Measurements from ENCODE around the gene KLHDC9. TPM values are rescaled to one million over a fixed set of nuclear protein-coding genes. Genes with fewer than 3 reads are reported as not detected.

Gene KLHDC9
- total and polyA plus RNA-seq, 9 of the 15 experiments (the other 6 are each of a cell fraction or from before 2014, with no cell fraction given) = not detected

GRCh38 chr1:161072751-161073449, 25.3 kb upstream of the KLHDC9 start:
- no TSS peak for BruUV-seq (replicated peaks)
- H3K9me3 ChIP-seq (replicated peaks; ENCODE audit: control insufficient read depth, insufficient read depth, low read depth, low read length) = no peaks in the 10 kb centered on the region
- no peak overlapping the region for H2AFZ ChIP-seq (ENCODE audit: low read depth, low read length)
- no peak overlapping the region for H3K27ac ChIP-seq (ENCODE audit: extremely low read depth, low read depth, low read length)
- H3K9ac ChIP-seq (ENCODE audit: insufficient read depth in 1 of 2, low read depth in 2 of 2, low read length in 2 of 2) = peak overlapping the region in 1 of 2 experiments; percentile 61; a peak in 1 of 4 replicates
- H3K4me1 ChIP-seq (replicated peaks in 1 of 2; ENCODE audit: control insufficient read depth in 2 of 2, insufficient read depth in 2 of 2, low read length in 2 of 2) = peaks cover 20 to 27% of the 10 kb centered on the region in 2 experiments
- H3K79me2 ChIP-seq (ENCODE audit: control insufficient read depth, insufficient read depth, low read length) = no peaks in the 10 kb centered on the region
- no peak for TF ChIP-seq CCNT2 (IDR thresholded peaks at IDR 0.05; ENCODE audit: borderline replicate concordance, extremely low read depth, insufficient read length, low read depth, low read length)
- H3K27me3 ChIP-seq (ENCODE audit: control insufficient read depth in 2 of 2, insufficient read depth in 2 of 2, low read length in 2 of 2) = no peaks in the 10 kb centered on the region
- in situ Hi-C loops (cut with MboI) = no loop called here
- no peaks in the 10 kb centered on the region for H3K9me1 ChIP-seq (ENCODE audit: control insufficient read depth, insufficient read depth, low read length)
- POLR2A ChIA-PET = interaction anchor here (0.8 to 1.1 kb wide), 3 partner anchors 26 to 60 kb away, joined by 3 to 6 read pairs (median 3); partner anchors contain the start of gene DEDD
- no peaks in the 10 kb centered on the region for H3K36me3 ChIP-seq (ENCODE audit: control insufficient read depth, insufficient read depth, low read length)
- intact Hi-C loops (cut with micrococcal nuclease) = loop anchor here (1.0 to 10.0 kb wide), 2 partner anchors 24 to 62 kb away; partner anchors contain the start of gene DEDD
- FAIRE-seq (no peak), ATAC-seq (no peak), DNase-seq (ENCODE audit: extremely low read depth in 1 of 4, low spot score in 3 of 4) (no peak)
- no peak overlapping the region for H3K4me2 ChIP-seq (ENCODE audit: insufficient read depth, low read length)
- H4K20me1 ChIP-seq (replicated peaks; ENCODE audit: control insufficient read depth, insufficient read depth, low read length) = no peaks in the 10 kb centered on the region
- no peak overlapping the region for H3K4me3 ChIP-seq
- CTCF ChIA-PET (ENCODE audit: low intra/inter-chr PET ratio) = interaction anchor here (1.9 kb wide), 1 partner anchor 66 kb away, joined by 15 read pairs; no protein-coding TSS in a partner anchor
- 79% methylated on average over 19 of the region's 19 CpGs for WGBS (ENCODE audit: insufficient coverage, low coverage, missing lambda C conversion rate)

- Histone ChIP-seq H3K36me3 (ENCODE audit: control insufficient read depth, insufficient read depth, low read length) (no peaks in the 10 kb centered on the region), H3K9ac (ENCODE audit: insufficient read depth in 1 of 2, low read depth in 2 of 2, low read length in 2 of 2) (no peak overlapping the region), H3K27me3 (ENCODE audit: control insufficient read depth in 2 of 2, insufficient read depth in 2 of 2, low read length in 2 of 2) (no peaks in the 10 kb centered on the region), H3K9me1 (ENCODE audit: control insufficient read depth, insufficient read depth, low read length) (no peaks in the 10 kb centered on the region), H3K27ac (ENCODE audit: extremely low read depth, low read depth, low read length) (no peak overlapping the region), H3K4me2 (ENCODE audit: insufficient read depth, low read length) (no peak overlapping the region), H3K4me3 (no peak overlapping the region), H2AFZ (ENCODE audit: low read depth, low read length) (no peak overlapping the region), H3K4me1 (replicated peaks in 1 of 2; ENCODE audit: control insufficient read depth in 2 of 2, insufficient read depth in 2 of 2, low read length in 2 of 2) (peaks cover 14 to 27% of the 10 kb centered on the region in 2 experiments), H3K79me2 (ENCODE audit: control insufficient read depth, insufficient read depth, low read length) (no peaks in the 10 kb centered on the region), H3K9me3 (replicated peaks; ENCODE audit: control insufficient read depth, insufficient read depth, low read depth, low read length) (no peaks in the 10 kb centered on the region), H4K20me1 (replicated peaks; ENCODE audit: control insufficient read depth, insufficient read depth, low read length) (no peaks in the 10 kb centered on the region)
- no peak for FAIRE-seq
- intact Hi-C loops (cut with micrococcal nuclease) = loop anchor here (10.0 kb wide), 1 partner anchor 61 kb away; the partner anchor contains the start of gene DEDD
- in situ Hi-C loops (cut with MboI) = no loop called here
- no peak for DNase-seq (ENCODE audit: extremely low read depth in 1 of 4, low spot score in 3 of 4)
- peak; percentile 43 for ATAC-seq
- BruUV-seq (replicated peaks) = no TSS peak
- ChIA-PET POLR2A (interaction anchor here (0.6 to 1.9 kb wide), 7 partner anchors 12 to 449 kb away, joined by 3 to 8 read pairs (median 3); partner anchors contain the start of gene DEDD), CTCF (ENCODE audit: low intra/inter-chr PET ratio) (no interaction called here)
- WGBS (ENCODE audit: insufficient coverage, low coverage, missing lambda C conversion rate) = 55% methylated on average over 7 of the region's 7 CpGs
- no peak for TF ChIP-seq ETV6 (IDR thresholded peaks at IDR 0.05; ENCODE audit: borderline replicate concordance in 1 of 2, low read depth in 2 of 2, low read length in 1 of 2)
- no peak for TF ChIP-seq ETV6 (CRISPR knock-in tag; IDR thresholded peaks at IDR 0.05; ENCODE audit: borderline replicate concordance)
- TF ChIP-seq ZFP1 (CRISPR knock-in tag; IDR thresholded peaks at IDR 0.05) = no peak
- no peak for TF ChIP-seq HOMEZ (CRISPR knock-in tag; IDR thresholded peaks at IDR 0.05)
- TF ChIP-seq NFIC (IDR thresholded peaks at IDR 0.05) = no peak
- no peak for TF ChIP-seq PATZ1 (CRISPR knock-in tag; IDR thresholded peaks at IDR 0.05; ENCODE audit: borderline replicate concordance)
- no peak for TF ChIP-seq ZNF174 (CRISPR knock-in tag; IDR thresholded peaks at IDR 0.05)
- no peak for TF ChIP-seq C11orf30 (IDR thresholded peaks at IDR 0.05; ENCODE audit: low read depth)
These were observed 24.6 kb upstream of the KLHDC9 start for GRCh38 chr1:161073474-161074121.

All from K562 (cell line).